Measurements from ENCODE around the gene GEMIN5. TPM values are rescaled to one million over a fixed set of nuclear protein-coding genes. Genes with fewer than 3 reads are reported as not detected.

GEMIN5 gene
- total and polyA plus RNA-seq, 2 of the 8 experiments (the other 6 are each of a cell fraction or from before 2014, with no cell fraction given), result 12.8 to 47.0 TPM

DNA sequence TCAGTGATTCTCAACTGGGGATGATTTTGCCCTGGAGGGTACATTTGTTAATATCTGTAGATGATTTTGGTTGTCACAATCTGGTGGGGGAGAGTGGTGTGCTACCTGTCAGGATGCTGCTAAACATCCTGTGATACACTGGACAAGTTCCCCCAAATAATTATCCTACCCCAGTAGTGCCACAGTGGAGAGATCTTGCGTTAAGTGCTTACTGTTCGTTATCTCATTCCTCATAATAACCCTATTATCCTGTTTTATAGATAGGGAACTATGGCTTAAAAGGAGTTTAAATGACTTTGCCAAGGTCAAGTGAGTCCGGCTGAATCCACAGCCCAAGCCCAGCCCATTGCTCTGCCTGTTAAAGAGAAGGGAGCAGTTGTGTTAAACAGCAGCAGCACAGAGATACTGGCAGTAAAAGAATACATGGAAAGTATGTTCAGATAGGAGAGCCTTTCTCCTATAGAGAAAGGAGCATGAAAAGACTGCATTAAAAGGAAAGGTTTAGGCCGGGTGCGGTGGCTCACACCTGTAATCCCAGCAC lies 64.2 kb downstream of the GEMIN5 start (continued):
- TF ChIP-seq, protein P1, sequence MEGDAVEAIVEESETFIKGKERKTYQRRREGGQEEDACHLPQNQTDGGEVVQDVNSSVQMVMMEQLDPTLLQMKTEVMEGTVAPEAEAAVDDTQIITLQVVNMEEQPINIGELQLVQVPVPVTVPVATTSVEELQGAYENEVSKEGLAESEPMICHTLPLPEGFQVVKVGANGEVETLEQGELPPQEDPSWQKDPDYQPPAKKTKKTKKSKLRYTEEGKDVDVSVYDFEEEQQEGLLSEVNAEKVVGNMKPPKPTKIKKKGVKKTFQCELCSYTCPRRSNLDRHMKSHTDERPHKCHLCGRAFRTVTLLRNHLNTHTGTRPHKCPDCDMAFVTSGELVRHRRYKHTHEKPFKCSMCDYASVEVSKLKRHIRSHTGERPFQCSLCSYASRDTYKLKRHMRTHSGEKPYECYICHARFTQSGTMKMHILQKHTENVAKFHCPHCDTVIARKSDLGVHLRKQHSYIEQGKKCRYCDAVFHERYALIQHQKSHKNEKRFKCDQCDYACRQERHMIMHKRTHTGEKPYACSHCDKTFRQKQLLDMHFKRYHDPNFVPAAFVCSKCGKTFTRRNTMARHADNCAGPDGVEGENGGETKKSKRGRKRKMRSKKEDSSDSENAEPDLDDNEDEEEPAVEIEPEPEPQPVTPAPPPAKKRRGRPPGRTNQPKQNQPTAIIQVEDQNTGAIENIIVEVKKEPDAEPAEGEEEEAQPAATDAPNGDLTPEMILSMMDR (IDR thresholded peaks at IDR 0.05; ENCODE audit: control extremely low read depth in 1 of 3, insufficient read depth in 1 of 3, low read depth in 1 of 3, low read length in 3 of 3), result no peak
- TF ChIP-seq CHD7 (IDR thresholded peaks at IDR 0.05; ENCODE audit: insufficient replicate concordance, low read length), result no peak
- TF ChIP-seq ASH2L (IDR thresholded peaks at IDR 0.05; ENCODE audit: low read length), result no peak

All from H1 (cell line).